SK-N-SH treated with all-trans-retinoic acid at 6 μM for 48 hours (cell line): ENCODE measurements around the gene RAPSN.

Experiments used
- ATAC-seq: fragments of 200-7000 bp; cut with Tn5 transposase; 3 replicates; pipeline ENCODE4 v1.9.1; 2020; ENCODE audit warnings: mild to moderate bottlenecking, moderate library complexity
- ARNTL ChIP-seq: fragments of 450-650 bp; formaldehyde crosslinking; IDR thresholded peaks from 2 replicates; pipeline ENCODE4 v1.5.0; 2020; ENCODE audit warnings: low read depth, mild to moderate bottlenecking, moderate library complexity, borderline replicate concordance
- CREB5 ChIP-seq: fragments of 250-450 bp; sonication (Bioruptor Pico); IDR thresholded peaks from 2 replicates; pipeline ENCODE4 v1.5.1; 2020; ENCODE audit warnings: low read depth, mild to moderate bottlenecking, moderate library complexity
- CSRNP3 ChIP-seq: fragments of 250-450 bp; sonication (Bioruptor Pico); IDR thresholded peaks from 2 replicates; pipeline ENCODE4 v1.5.1; 2021; ENCODE audit warnings: mild to moderate bottlenecking, moderate library complexity
- ESRRG ChIP-seq: fragments of 250-450 bp; sonication (Bioruptor Pico); IDR thresholded peaks from 2 replicates; pipeline ENCODE4 v1.6.1; 2021; ENCODE audit warnings: mild to moderate bottlenecking
- GLIS3 ChIP-seq: fragments of 250-450 bp; sonication (Bioruptor Pico); IDR thresholded peaks from 2 replicates; pipeline ENCODE4 v1.5.0; 2020; ENCODE audit warnings: mild to moderate bottlenecking, moderate library complexity
- ISL1 ChIP-seq: fragments of 250-450 bp; sonication (Bioruptor Pico); IDR thresholded peaks from 2 replicates; pipeline ENCODE4 v2.1.2; 2022; ENCODE audit warnings: mild to moderate bottlenecking, moderate library complexity
- OSR1 ChIP-seq: fragments of 250-450 bp; sonication (Bioruptor Pico); IDR thresholded peaks from 2 replicates; pipeline ENCODE4 v1.8.0; 2022; ENCODE audit warnings: moderate library complexity, mild to moderate bottlenecking, inconsistent platforms
- PATZ1 ChIP-seq: fragments of 250-450 bp; sonication (Bioruptor Pico); IDR thresholded peaks from 2 replicates; pipeline ENCODE4 v1.8.0; 2020; ENCODE audit warnings: mild to moderate bottlenecking, moderate library complexity, borderline replicate concordance
- POU6F1 ChIP-seq: fragments of 250-450 bp; sonication (Bioruptor Pico); IDR thresholded peaks from 2 replicates; pipeline ENCODE4 v1.8.0; 2021; ENCODE audit warnings: low read depth, mild to moderate bottlenecking, moderate library complexity, borderline replicate concordance
- PPARA ChIP-seq: fragments of 250-450 bp; sonication (Bioruptor Pico); IDR thresholded peaks from 2 replicates; pipeline ENCODE4 v1.5.0; 2020; ENCODE audit warnings: mild to moderate bottlenecking, borderline replicate concordance
- RARB ChIP-seq: fragments of 250-450 bp; sonication (Bioruptor Pico); IDR thresholded peaks from 2 replicates; pipeline ENCODE4 v1.8.0; 2021; ENCODE audit warnings: mild to moderate bottlenecking, moderate library complexity
- TCF4 ChIP-seq: fragments of 250-450 bp; sonication (Bioruptor Pico); IDR thresholded peaks from 2 replicates; pipeline ENCODE4 v1.8.0; 2021; ENCODE audit warnings: mild to moderate bottlenecking, moderate library complexity, borderline replicate concordance
- TOX ChIP-seq: fragments of 250-450 bp; sonication (Bioruptor Pico); IDR thresholded peaks from 2 replicates; pipeline ENCODE4 v1.8.0; 2021; ENCODE audit warnings: mild to moderate bottlenecking, moderate library complexity, borderline replicate concordance
- TSHZ2 ChIP-seq: fragments of 250-450 bp; sonication (Bioruptor Pico); IDR thresholded peaks from 2 replicates; pipeline ENCODE4 v1.5.0; 2020; ENCODE audit warnings: mild to moderate bottlenecking, moderate library complexity
- ZC3H10 ChIP-seq: fragments of 250-450 bp; sonication (Bioruptor Pico); IDR thresholded peaks from 2 replicates; pipeline ENCODE4 v1.5.1; 2021; ENCODE audit warnings: mild to moderate bottlenecking, moderate library complexity
- ZFP3 ChIP-seq: fragments of 250-450 bp; sonication (Bioruptor Pico); IDR thresholded peaks from 2 replicates; pipeline ENCODE4 v1.5.0; 2020; ENCODE audit warnings: mild to moderate bottlenecking, moderate library complexity
- ZFP30 ChIP-seq: fragments of 450-650 bp; formaldehyde crosslinking; IDR thresholded peaks from 2 replicates; pipeline ENCODE4 v1.5.0; 2022; ENCODE audit warnings: mild to moderate bottlenecking, moderate library complexity
- ZNF565 ChIP-seq: fragments of 450-650 bp; formaldehyde crosslinking; conservative IDR thresholded peaks from 2 replicates; pipeline ENCODE4 v1.5.0; 2020; ENCODE audit warnings: low read depth, mild to moderate bottlenecking, moderate library complexity
- ZNF70 ChIP-seq: fragments of 450-650 bp; formaldehyde crosslinking; IDR thresholded peaks from 2 replicates; pipeline ENCODE4 v1.5.0; 2020; ENCODE audit warnings: mild to moderate bottlenecking, moderate library complexity
- ZNF8 ChIP-seq: fragments of 450-650 bp; formaldehyde crosslinking; IDR thresholded peaks from 2 replicates; pipeline ENCODE4 v1.5.0; 2020; ENCODE audit warnings: mild to moderate bottlenecking, moderate library complexity

The RAPSN gene

GRCh38 chr11:47495011-47495855 lies 46.3 kb upstream of the RAPSN start:
- TF ChIP-seq POU6F1 (CRISPR knock-in tag), result no peak
- no peak for TF ChIP-seq ZNF565
- no peak for TF ChIP-seq ZFP30 (CRISPR knock-in tag)
- no peak for TF ChIP-seq ZC3H10 (CRISPR knock-in tag)
- no peak for TF ChIP-seq TOX (CRISPR knock-in tag)
- no peak for TF ChIP-seq PPARA (CRISPR knock-in tag)
- TF ChIP-seq CSRNP3, result no peak
- ATAC-seq, result no peak

- ATAC-seq, result peak; percentile 44; the same call in 2 of the 3 replicates
- TF ChIP-seq POU6F1 (CRISPR knock-in tag) (no peak), TSHZ2 (CRISPR knock-in tag) (no peak), RARB (no peak), ESRRG (no peak), CREB5 (CRISPR knock-in tag) (no peak), PPARA (CRISPR knock-in tag) (no peak), CSRNP3 (no peak), GLIS3 (CRISPR knock-in tag) (no peak), ZC3H10 (CRISPR knock-in tag) (no peak), ARNTL (no peak), ZFP3 (CRISPR knock-in tag) (no peak), PATZ1 (no peak), ZNF8 (CRISPR knock-in tag) (no peak), OSR1 (CRISPR knock-in tag) (no peak), TCF4 (CRISPR knock-in tag) (no peak), ISL1 (CRISPR knock-in tag) (no peak), ZNF70 (CRISPR knock-in tag) (no peak)
Observed at GRCh38 chr11:47489395-47489755, 40.4 kb upstream of the RAPSN start.
